ENCODE measurements around the gene PSMD3. TPM values are rescaled to one million over a fixed set of nuclear protein-coding genes. Genes with fewer than 3 reads are reported as not detected.
A peak's percentile ranks its signal among the peaks of the same experiment; 100 is the strongest.

PSMD3 gene
- polyA plus RNA-seq, 1 experiment: 104 TPM

GRCh38 chr17:40035162-40035559 lies 54.6 kb downstream of the PSMD3 start:
- ChIA-PET POLR2A (interaction anchor here (0.6 kb wide), 1 partner anchor 1530 kb away, joined by 4 read pairs; no protein-coding TSS in a partner anchor), CTCF (interaction anchor here (0.6 to 6.5 kb wide), 20 partner anchors 9 to 399 kb away, joined by 3 to 70 read pairs (median 4); partner anchors contain the start of gene NR1D1)
- H3K4me3 ChIP-seq (ENCODE audit: low read depth, low read length): no peak overlapping the region
- peaks cover 21% of the 10 kb centered on the region for H3K36me3 ChIP-seq (ENCODE audit: control insufficient read depth, insufficient read depth, low read length)
- H3K27me3 ChIP-seq (ENCODE audit: control insufficient read depth, insufficient read depth, low read length): no peaks in the 10 kb centered on the region
- peak; percentile 79 for TF ChIP-seq CTCF (IDR thresholded peaks at IDR 0.05; ENCODE audit: insufficient read depth, low read depth, low read length)
- DNase-seq (ENCODE audit: low read depth): no peak

- no peaks in the 10 kb centered on the region for H3K27me3 ChIP-seq (ENCODE audit: control insufficient read depth, insufficient read depth, low read length)
- ChIA-PET POLR2A (no interaction called here), CTCF (interaction anchor here (0.6 to 6.5 kb wide), 31 partner anchors 10 to 136 kb away, joined by 3 to 70 read pairs (median 4); partner anchors contain the start of gene MED24)
- H3K36me3 ChIP-seq (ENCODE audit: control insufficient read depth, insufficient read depth, low read length): peaks cover 2% of the 10 kb centered on the region; the same call in 1 of the 2 replicates
- TF ChIP-seq CTCF (IDR thresholded peaks at IDR 0.05; ENCODE audit: insufficient read depth, low read depth, low read length): peak; percentile 91
- H3K4me3 ChIP-seq (ENCODE audit: low read depth, low read length): no peak overlapping the region
- DNase-seq (ENCODE audit: low read depth): peak; percentile 69
Measured at GRCh38 chr17:40038882-40039513, 58.4 kb downstream of the PSMD3 start.

- DNase-seq (ENCODE audit: low read depth): no peak
- POLR2A ChIA-PET: no interaction called here
- CTCF ChIA-PET: interaction anchor here (0.6 to 2.0 kb wide), 8 partner anchors 9 to 114 kb away, joined by 3 to 5 read pairs (median 3); no protein-coding TSS in a partner anchor
- no peak overlapping the region for H3K4me3 ChIP-seq (ENCODE audit: low read depth, low read length)
- H3K36me3 ChIP-seq (ENCODE audit: control insufficient read depth, insufficient read depth, low read length): no peaks in the 10 kb centered on the region
- no peak for TF ChIP-seq CTCF (IDR thresholded peaks at IDR 0.05; ENCODE audit: insufficient read depth, low read depth, low read length)
- H3K27me3 ChIP-seq (ENCODE audit: control insufficient read depth, insufficient read depth, low read length): no peaks in the 10 kb centered on the region
Measured at GRCh38 chr17:40041196-40041595, 60.6 kb downstream of the PSMD3 start.

Small RNAs within 50 kb of the gene (small RNA-seq; reads per million reads assigned to genes)
- gene SNORD124 (ENCODE audit: insufficient read length, low read depth, low replicate concordance): 56.5 reads per million, percentile 89 among the genes with 10 or more reads in this experiment

Other genes starting within 250 kb of the PSMD3 start
- gene GRB7, start 242.9 kb upstream of the PSMD3 start, polyA plus RNA-seq (2011; rRNA removed): 0.09 and 0.23 TPM in 2 replicates
- not detected in 2 replicates for gene IKZF3, start 116.5 kb upstream of the PSMD3 start, polyA plus RNA-seq (2011; rRNA removed)
- not detected in 2 replicates for gene ZPBP2, start 112.6 kb upstream of the PSMD3 start, polyA plus RNA-seq (2011; rRNA removed)
- 3.8 and 5.1 TPM in 2 replicates for gene GSDMB, start 62.2 kb upstream of the PSMD3 start, polyA plus RNA-seq (2011; rRNA removed)
- gene ORMDL3, start 53.2 kb upstream of the PSMD3 start, polyA plus RNA-seq (2011; rRNA removed): 78.3 and 96.7 TPM in 2 replicates
- gene LRRC3C, start 53.1 kb upstream of the PSMD3 start, polyA plus RNA-seq (2011; rRNA removed): not detected in 2 replicates
- not detected in 2 replicates for gene GSDMA, start 17.8 kb upstream of the PSMD3 start, polyA plus RNA-seq (2011; rRNA removed)
- gene CSF3, start 34.6 kb downstream of the PSMD3 start, polyA plus RNA-seq (2011; rRNA removed): not detected in 2 replicates
- 40.1 and 55.2 TPM in 2 replicates for gene MED24, start 73.6 kb downstream of the PSMD3 start, polyA plus RNA-seq (2011; rRNA removed)
- 32.1 and 43.3 TPM in 2 replicates for gene THRA, start 82.2 kb downstream of the PSMD3 start, polyA plus RNA-seq (2011; rRNA removed)
- 1.9 and 2.3 TPM in 2 replicates for gene NR1D1, start 119.8 kb downstream of the PSMD3 start, polyA plus RNA-seq (2011; rRNA removed)
- gene MSL1, start 141.2 kb downstream of the PSMD3 start, polyA plus RNA-seq (2011; rRNA removed): 36.7 and 69.0 TPM in 2 replicates
- 27.8 and 35.1 TPM in 2 replicates for gene CASC3, start 159.7 kb downstream of the PSMD3 start, polyA plus RNA-seq (2011; rRNA removed)
- 2.3 and 3.8 TPM in 2 replicates for gene RAPGEFL1, start 196.7 kb downstream of the PSMD3 start, polyA plus RNA-seq (2011; rRNA removed)
- gene WIPF2, start 238.5 kb downstream of the PSMD3 start, polyA plus RNA-seq (2011; rRNA removed): 7.9 and 8.1 TPM in 2 replicates